DMS53 (cell line): Measurements from ENCODE around the gene PALLD.
A peak's percentile ranks its signal among the peaks of the same experiment; 100 is the strongest.
"Not testable (repeated sequence)": the region's sequence is repeated elsewhere in the genome, so short reads cannot be mapped to it uniquely, and the experiment has no call there.

Experiments used
- DNase-seq: peaks from one replicate; lab custom pipeline; 2025; lab: John Stamatoyannopoulos, UW

The PALLD gene

DNA sequence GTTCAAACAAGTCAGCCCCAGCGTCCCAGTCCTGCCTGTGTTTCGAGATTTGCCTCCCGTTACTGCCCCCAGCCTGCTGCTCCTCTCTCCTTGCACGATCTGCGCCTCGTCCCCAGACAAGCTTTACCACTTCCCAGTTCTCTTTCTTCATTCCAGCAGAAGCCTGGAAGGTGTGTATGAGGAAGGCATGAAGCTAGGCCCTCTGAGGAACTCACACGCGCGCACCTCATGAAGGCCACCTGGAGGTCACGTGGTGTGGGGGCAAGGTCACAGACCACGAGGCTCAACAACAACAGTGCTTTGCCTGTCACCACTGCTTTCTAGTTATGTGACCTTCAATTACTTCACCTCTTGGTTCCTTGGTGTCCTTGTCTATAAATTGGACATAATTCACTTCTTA lies 181.0 kb downstream of the PALLD start:
- DNase-seq, result no peak

DNA sequence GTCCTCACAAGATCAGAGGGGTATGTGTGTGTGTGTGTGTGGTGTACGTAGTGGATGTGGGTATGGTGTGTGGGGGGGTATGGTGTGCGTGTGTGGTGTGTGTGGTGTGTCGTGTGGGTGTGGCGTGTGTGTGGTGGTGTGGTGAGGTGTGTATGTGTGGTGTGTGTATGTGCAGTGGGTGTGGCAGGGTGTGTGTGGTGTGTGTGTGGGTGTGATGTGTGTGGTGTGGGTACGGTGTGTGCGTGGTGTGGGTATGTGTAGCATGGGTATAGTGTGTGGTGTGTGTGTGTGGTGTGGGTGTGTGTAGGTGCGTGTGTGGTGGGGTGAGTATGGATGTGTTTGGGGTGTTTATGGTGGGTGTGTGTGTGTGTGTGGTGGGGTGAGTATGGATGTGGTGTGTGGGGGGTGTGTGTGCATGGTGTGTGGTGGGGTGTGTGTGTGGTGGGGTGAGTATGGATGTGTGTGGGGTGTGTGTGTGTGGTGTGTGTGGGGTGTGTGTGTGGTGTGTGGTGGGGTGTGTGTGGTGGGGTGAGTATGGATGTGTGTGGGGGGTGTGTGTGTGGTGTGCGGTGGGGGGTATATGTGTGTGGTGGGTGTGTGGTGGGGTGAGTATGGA lies 182.0 kb downstream of the PALLD start:
- DNase-seq, result no peak

GRCh38 chr4:168679397-168679796 lies 182.5 kb downstream of the PALLD start:
- no peak for DNase-seq

DNA sequence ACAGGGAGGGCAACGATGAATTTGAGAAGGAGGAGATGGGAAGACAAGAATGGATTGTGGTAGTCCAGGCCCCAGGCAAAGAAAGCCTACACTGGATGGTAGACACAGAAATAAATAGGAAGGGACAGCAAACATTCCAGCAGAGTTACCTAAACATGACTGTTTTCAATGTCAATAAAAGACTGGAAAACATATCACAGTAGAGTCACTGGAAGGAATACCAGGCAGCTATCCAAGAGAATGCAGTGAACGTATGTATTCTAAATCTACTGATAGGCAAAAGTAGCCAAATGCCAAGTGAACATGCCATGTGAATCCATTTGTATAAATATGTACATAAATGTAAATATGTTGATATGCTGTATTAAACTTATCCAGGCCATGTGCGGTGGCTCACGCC lies 183.0 kb downstream of the PALLD start:
- DNase-seq, result peak; percentile 10

- DNase-seq, result no peak
Measured at GRCh38 chr4:168682898-168683500, 186.1 kb downstream of the PALLD start.

DNA sequence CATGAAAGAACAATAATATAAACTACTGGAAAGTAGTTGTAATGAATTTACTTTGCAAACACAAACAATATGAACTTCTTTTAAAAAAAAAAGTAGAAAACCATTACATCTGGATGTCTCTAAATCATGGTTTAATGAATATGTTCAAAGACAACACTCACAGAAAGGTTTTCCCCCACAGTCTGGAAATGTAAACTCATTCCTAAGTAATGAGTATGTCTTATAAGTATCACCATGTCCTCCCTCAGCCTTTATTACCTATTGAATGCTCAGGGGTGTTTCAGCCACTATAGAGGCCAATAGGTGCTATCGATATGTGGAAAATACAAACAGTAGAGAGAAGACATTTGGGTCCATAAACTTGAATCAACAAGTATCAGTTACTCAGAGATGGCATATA lies 186.7 kb downstream of the PALLD start:
- DNase-seq, result no peak

DNA sequence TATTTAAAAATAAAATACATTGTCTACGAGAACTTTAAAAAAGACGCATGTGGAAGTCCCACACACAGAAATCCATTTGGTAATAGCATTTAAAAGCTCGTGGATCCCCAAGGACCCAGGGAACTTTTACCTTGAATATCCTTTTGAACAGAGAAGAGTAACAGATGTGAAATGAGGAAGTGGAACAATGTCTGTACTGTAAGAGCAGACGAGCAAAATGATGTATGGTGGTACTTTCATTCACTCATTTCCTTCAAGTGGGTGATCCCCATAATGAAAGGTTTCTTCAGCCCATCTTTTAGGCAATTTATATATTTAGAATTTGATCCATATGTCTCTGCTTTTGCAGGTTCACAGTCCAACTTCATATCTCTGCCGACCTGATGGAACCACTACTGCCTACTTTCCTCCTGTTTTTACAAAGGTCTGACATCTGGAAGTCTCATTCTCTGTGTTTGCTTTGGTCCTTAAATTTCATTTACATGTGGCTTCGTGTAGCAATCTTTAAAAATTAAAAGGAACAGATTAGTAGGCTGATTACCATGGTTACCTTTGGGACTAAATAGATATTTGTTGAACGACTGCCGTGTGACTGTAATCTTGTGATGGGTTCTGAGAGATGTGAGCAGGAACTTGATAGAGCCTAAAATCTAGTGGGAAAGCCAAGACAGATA lies 188.4 kb downstream of the PALLD start:
- DNase-seq, result no peak

DNA sequence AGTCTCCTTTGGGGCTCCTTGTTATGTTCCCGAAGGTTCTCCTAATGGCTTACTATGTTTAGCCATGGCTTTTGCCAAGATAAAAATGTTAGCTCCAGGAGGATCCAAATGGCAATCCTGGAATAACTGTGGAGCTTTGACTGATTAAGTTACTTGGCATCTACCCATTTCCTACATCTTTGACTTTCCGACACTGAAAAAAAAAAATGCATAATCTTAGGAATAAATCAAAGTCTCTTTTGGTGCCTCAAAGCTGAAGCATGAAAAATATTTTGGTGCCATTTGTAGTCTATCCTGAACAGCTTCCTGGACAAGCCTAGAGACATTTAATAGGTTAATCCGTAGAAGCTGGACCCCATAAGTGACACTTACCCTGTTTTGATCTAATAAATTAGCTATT lies 191.7 kb downstream of the PALLD start:
- DNase-seq, result no peak

DNA sequence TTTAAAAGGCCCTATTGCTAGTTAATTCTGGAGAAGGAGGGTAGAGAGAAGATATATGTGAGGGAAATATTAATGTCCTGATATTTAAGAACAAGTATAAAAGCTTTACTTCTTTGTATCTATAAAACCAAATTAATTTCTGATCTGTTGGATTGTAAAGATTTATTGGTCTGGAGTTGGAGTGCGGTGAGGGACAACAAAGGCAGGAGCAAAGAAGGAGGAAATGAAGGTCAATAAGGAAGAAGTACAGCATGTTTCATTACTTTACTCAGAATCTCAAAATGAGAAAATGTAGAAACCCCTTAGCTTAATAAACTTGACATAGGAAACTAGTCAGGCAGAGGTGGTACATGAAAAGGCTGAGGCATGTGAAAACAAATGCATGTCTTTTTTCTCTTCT lies 192.9 kb downstream of the PALLD start:
- no peak for DNase-seq

DNA sequence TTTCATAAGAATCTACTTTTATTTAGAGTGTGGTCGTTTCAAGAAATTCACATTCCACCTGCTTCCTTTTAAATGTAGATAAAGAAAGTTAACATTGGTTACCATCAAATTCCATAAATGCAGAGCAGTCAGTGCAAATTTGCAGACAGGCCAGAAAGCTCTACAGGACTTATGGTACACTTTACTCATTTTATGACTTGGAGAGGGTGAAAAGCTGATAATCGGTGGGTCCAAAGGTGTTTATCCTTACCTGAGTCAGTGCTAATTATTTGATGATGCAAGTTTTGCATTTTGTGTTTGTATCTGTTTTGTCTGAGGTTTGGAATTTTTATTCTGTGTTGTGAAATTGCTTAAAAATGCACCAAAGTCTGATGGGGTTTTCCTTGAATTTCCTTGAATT lies 193.3 kb downstream of the PALLD start:
- DNase-seq, result no peak

- DNase-seq, result no peak
Measured at GRCh38 chr4:168691631-168692369, 194.9 kb downstream of the PALLD start.

GRCh38 chr4:168693750-168694490 lies 197.1 kb downstream of the PALLD start:
- no peak for DNase-seq

- DNase-seq, result peak; percentile 18
Measured at GRCh38 chr4:168694667-168695066, 197.8 kb downstream of the PALLD start.

DNA sequence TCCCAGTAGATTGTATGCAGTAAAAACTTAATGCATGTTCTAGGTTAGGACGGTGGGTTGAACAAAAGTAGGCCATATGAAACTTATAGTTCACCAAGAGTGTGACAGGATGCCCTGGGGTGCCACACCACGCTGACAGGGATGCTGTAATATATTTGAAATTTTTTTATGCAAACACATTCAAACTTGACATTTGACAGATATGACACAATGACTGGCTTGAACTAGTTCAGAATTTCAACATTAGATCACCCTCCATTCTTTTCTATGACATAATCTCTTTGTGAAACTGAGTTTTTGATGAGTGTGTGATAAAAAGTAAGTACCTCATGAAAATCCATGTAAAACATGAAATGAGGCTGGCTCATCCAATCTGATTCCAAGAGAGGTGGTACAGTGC lies 198.4 kb downstream of the PALLD start:
- peak; percentile 4 for DNase-seq

GRCh38 chr4:168696280-168696679 lies 199.4 kb downstream of the PALLD start:
- DNase-seq, result no peak

DNA sequence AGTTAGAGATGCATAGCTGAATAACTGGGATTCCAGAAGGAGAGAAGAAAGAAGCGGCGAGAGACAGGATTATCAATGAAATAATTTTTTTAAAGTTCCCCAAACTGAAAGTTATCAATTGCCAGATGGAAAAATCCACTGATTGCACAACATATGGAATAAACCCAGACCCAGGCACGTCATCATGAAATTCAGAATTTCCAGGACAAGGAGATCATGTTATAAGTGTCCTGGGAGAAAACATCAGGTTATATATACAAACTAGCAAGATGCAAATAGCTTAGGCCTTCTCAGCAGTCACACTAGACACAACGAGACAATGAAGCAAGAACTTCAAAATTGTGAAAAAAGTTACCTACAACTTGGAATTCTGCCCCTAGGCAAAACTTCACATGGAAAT lies 200.0 kb downstream of the PALLD start:
- DNase-seq, result no peak

DNA sequence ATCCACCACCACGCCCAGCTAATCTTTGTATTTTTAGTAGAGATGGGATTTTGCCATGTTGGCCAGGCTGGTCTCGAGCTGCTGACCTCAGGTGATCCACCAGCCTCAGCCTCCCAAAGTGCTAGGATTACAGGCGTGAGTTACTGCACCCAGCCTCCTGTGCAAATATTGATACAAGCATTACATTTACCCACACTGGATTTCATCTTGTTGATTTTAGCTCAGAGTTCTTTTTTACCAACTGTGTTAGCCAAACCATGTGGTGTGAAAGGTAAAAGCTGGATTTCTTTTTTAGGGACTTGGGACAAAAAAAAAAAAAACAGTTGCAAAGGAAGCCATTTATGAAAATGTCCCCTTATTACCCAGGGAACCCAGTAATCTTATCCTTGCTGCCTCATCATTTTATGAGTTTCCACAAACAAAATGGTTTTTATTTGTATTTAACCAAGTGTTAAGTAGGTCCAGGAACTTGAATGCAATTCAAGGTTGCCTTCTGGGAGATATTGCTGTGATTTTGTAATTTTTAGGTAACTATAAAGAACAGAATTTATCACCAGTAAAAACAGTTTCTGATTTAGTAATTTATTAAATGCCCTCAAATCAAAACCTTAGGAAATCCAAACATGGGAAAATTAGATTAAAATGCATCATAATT lies 202.5 kb downstream of the PALLD start:
- DNase-seq, result peak; percentile 80

- DNase-seq, result peak; percentile 4
Measured at GRCh38 chr4:168701061-168701460, 204.2 kb downstream of the PALLD start.

GRCh38 chr4:168702581-168703087 lies 205.8 kb downstream of the PALLD start:
- DNase-seq, result not testable (repeated sequence)

DNA sequence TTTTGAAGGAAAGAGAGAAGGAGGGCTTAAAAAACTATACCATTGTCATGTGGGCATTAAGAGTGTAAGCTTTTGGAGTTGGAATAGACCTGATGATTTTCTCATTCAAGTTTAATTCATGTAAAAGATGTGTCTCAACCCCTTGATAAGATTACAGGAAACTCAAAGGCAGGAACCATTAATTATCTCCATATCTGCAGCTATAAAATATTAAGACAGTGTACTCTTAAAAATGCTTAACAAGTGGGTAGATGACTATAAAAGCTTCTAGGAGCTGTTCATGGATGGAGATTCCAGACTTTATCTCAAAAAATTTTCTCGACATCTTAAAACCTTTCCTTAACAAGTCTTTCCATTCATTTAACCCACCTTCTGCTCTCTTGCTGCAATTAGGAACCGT lies 208.3 kb downstream of the PALLD start:
- no peak for DNase-seq

DNA sequence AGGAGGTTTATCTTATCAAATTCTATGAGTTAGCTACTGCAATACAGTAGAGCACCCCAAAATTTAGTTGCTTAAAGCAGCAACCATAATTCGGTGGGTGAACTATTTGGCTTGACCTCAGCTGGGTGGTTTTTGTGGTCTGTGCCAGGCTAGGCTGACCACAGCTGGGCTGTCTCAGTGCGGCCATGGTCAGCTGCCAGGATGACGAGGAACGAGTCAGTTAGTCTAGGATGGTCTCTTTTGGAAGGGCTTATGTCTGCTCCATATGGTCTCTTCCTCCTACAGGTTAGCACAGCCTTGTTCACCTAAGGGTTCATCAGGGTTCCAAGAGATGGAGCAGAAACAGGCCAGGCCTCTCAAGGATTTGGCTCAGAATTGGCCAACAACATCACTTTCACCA lies 210.4 kb downstream of the PALLD start:
- DNase-seq, result no peak
